Esophagus (tissue), 2 donors: ENCODE results near the gene HOXA13. TPM values are rescaled to one million over a fixed set of nuclear protein-coding genes. Genes with fewer than 3 reads are reported as not detected.

ENCODE experiments used
- H3K27ac ChIP-seq, 2 donors: one replicate each; pipeline ENCODE4 v1.5.1; 2013; ENCODE audit warnings: low read depth in 2 of 2, mild to moderate bottlenecking in 2 of 2, inconsistent platforms in 1 of 2, low read length in 1 of 2, moderate library complexity in 1 of 2
- H3K27me3 ChIP-seq, 2 donors: one replicate each; pipeline ENCODE4 v1.6.1; 2013; ENCODE audit warnings: low read length in 2 of 2, control low read depth in 1 of 2, mild to moderate bottlenecking in 1 of 2; ENCODE audit not compliant: insufficient read depth in 2 of 2, control insufficient read depth in 1 of 2
- H3K36me3 ChIP-seq, 2 donors: one replicate each; pipeline ENCODE4 v1.6.1; 2013; ENCODE audit warnings: low read length in 1 of 2; ENCODE audit not compliant: control insufficient read depth in 2 of 2, insufficient read depth in 2 of 2
- H3K4me1 ChIP-seq, 2 donors: one replicate each; pipeline ENCODE4 v1.6.1; 2013; ENCODE audit warnings: low read length in 1 of 2; ENCODE audit not compliant: control insufficient read depth in 2 of 2, insufficient read depth in 2 of 2
- H3K4me3 ChIP-seq, 2 donors: one replicate each; pipeline ENCODE4 v1.5.1; 2013; ENCODE audit warnings: low read length in 2 of 2, mild to moderate bottlenecking in 2 of 2, low read depth in 1 of 2, moderate library complexity in 1 of 2
- H3K9me3 ChIP-seq, 2 donors: one replicate each; pipeline ENCODE4 v1.6.1; 2013; ENCODE audit warnings: mild to moderate bottlenecking in 2 of 2, low read depth in 1 of 2, low read length in 1 of 2, moderate library complexity in 1 of 2; ENCODE audit not compliant: control insufficient read depth in 2 of 2, insufficient read depth in 1 of 2
- WGBS, 2 donors: extraction: QIAGEN DNeasy Blood & Tissue Kit; methylation state at CpG; one replicate each; pipeline ENCODE4 v1.1.7; 2013; 5-methylcytosine and 5-hydroxymethylcytosine counted together
- polyA plus RNA-seq, 2 donors: library from polyadenylated mRNA; stranded (reverse); fragments of 200-250 nt; gene quantifications; one replicate each; pipeline ENCODE4 v1.2.3, GENCODE V29; 2013
- donor health status: healthy with polysubstance abuse.
- donor health status: Bipolar disorder and iron deficiency.

The HOXA13 gene
- polyA plus RNA-seq, 2 donors, result not detected

DNA sequence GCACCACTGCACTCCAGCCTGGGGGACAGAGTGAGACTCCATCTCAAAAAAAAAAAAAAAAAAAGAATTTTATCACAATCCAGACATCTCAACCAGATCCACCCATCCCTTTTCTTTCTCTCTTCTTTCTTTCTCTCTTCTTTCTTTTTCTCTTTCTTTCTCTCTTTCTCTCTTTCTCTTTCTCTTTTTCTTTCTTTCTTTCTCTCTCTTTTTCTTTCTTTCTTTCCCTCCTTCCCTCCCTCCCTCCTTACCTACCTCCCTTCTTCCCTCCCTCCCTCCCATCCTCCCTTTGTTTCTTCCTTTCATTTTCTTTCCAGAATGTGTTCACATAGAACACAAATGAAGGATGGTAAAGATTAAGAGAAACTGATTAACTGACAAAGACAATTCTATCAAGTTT lies 18.1 kb upstream of the HOXA13 start:
- Histone ChIP-seq H3K27me3 (peaks cover 13 to 27% of the 10 kb centered on the region in 2 donors), H3K4me3 (no peak overlapping the region), H3K36me3 (no peaks in the 10 kb centered on the region), H3K4me1 (peaks cover 2 to 4% of the 10 kb centered on the region in 2 donors), H3K27ac (no peak overlapping the region), H3K9me3 (peaks cover 0 to 6% of the 10 kb centered on the region in 2 donors)

DNA sequence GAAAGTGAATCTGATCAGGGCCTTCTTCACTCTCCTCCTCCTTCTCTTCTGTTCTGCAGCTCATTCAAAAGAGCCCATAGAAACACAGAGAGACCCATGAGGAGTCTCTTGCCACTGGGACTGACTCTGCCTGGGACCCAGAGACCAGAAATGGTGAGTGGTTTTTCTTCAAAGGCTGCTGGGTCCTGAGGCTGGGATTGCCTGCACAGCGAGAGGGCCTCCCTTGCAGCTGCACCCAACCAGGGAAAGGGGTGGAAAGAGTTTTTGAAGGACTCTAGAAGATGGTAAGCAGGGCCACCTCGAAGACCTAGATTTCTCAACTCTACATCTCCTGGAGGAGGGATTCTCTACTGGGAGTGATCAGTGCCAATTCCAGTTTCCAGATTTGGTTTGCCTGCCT lies 15.5 kb upstream of the HOXA13 start:
- H3K27ac ChIP-seq, result no peak overlapping the region
- no peak overlapping the region for H3K4me3 ChIP-seq
- H3K27me3 ChIP-seq, result peaks cover 13 to 31% of the 10 kb centered on the region in 2 donors
- peaks cover 3 to 4% of the 10 kb centered on the region in 2 donors for H3K4me1 ChIP-seq
- H3K36me3 ChIP-seq, result no peaks in the 10 kb centered on the region
- peaks cover 0 to 6% of the 10 kb centered on the region in 2 donors for H3K9me3 ChIP-seq
- WGBS, 2 donors, result 81 to 85% methylated on average over 2 of the region's 2 CpGs

DNA sequence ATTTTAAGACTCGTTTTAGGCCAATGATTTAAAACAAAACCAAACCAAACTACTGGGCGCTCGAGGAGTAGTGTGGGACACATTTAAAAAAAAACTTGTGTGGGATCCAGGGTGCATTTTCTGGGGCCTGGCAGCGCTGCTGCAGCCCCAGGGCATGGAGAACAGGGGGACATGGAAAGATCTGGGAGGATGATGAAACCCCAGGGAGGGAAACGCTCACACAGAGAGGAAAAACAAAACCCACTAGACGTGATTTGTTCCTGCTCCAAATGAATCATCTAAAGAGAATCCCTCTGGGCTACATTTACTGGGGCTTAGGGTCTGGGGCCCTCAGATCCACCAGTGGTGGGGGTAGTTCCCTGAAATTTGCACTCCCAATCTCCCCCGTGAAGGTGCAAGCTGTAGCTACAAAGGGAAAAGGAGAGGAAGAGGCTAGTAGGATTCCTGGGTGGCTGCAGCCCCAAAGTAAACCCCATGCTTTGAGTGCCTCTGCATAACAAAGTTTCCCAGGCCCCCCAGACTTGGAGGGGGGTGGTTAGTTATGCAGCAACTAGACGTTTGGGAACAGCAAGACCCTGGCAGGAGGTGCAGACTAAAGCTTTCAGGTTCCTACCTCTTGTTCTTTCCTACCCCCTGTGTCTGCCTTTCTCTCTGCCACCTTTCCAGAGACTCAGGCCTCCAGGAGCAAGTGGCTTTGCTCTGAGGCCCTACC lies 14.5 kb upstream of the HOXA13 start:
- no peak overlapping the region for H3K27ac ChIP-seq

DNA sequence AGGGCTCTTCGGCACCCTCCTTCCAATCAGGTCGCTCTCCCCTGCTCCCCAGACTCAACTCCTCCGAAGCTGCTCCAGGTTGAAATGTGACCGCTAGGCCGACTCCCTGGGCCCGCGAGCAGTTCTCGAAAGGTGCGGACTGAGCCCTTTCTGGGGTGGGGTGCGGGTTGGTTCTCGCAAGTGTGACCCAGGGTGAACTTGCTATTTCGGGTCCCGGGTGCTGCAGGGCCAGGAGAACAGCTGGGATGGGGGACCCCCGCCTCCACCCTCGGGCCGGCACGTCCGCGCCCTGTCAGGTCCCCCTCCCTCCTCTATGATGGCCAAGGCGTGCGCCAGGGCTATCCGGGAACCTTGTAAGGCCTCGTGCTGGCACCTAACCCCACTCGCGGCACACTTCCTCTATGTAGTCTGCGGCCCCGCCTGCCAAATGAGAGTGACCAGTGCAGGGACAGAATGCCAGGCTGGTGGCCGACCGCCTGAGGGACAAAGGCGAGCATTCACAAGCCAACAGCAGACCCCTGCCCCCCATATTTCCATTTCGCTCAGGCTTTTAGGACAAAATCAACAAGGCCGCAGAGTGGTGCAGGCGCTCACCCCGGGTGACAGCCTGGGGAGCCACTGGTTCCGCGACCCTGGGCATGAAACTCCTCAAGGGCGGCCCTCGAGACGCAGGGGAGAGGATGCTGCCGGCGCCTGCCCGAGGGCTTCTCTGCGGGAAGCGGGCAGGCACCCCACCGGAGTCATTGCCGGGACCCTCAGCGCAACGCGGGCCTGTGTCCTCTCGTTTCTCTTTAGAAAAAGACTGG lies 13.7 kb upstream of the HOXA13 start:
- H3K27me3 ChIP-seq, result peaks cover 8 to 31% of the 10 kb centered on the region in 2 donors
- H3K27ac ChIP-seq, result no peak overlapping the region

More for the DNA sequence above, 14.5 kb upstream of the HOXA13 start:
- H3K4me3 ChIP-seq, result no peak overlapping the region
- H3K9me3 ChIP-seq, result peaks cover 0 to 3% of the 10 kb centered on the region in 2 donors
- peaks cover 2 to 4% of the 10 kb centered on the region in 2 donors for H3K4me1 ChIP-seq
- WGBS, 2 donors, result 62 to 69% methylated on average over 8 of the region's 8 CpGs
- H3K36me3 ChIP-seq, result no peaks in the 10 kb centered on the region
- H3K27me3 ChIP-seq, result peaks cover 3 to 25% of the 10 kb centered on the region in 2 donors

DNA sequence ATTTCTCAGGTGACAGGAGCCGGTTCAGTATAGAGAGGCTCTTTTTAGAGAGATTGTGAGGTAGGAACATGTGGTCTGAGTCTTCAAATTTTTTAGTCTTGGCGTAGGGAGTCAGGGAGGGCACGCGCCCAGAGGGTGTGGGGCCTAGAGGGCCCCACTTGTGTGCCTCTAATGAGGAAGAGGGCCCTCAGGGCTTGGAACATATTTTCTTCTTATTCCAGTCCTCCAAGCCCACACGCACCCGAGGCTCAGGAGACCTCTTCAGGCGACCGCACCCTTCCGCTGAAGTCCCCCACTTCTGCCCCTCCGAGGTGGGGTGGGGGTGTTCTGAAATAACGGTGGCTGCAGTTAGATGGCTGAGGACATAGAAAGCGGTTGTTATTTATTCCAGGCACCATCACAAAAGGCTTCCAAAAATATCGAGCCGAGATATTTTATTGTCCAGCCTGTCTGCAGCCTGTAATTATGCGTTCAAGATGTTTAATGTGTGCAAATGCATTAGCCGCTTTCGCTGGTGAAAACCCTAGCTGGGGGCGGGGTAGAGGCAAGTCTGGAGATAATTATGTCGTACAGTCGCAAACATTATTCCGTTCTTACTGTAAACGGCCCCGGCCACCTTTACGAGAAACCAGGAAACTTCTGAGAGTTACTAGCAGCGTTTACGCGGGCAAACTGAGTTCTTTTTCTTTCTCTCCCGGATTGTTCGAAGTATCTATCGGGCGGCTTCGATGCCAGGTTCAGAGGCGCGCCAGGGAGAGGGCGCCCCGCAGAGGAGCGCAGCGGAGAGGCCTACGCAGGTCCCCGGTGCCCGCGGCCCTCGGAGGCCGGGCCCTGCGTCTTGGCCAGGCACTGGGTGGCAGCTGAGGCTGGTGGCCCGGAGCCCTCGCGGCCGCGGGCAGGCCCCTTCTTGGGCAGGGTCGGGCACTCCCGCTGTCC lies 12.9 kb upstream of the HOXA13 start:
- H3K9me3 ChIP-seq, result no peaks in the 10 kb centered on the region
- WGBS, 2 donors, result 9 to 14% methylated on average over 49 to 52 of the region's 52 CpGs
- H3K27me3 ChIP-seq, result peaks cover 14 to 31% of the 10 kb centered on the region in 2 donors
- H3K27ac ChIP-seq, result no peak overlapping the region
- H3K4me3 ChIP-seq, result no peak overlapping the region
- H3K36me3 ChIP-seq, result no peaks in the 10 kb centered on the region
- H3K4me1 ChIP-seq, result peaks cover 2 to 4% of the 10 kb centered on the region in 2 donors

More for the DNA sequence above, 13.7 kb upstream of the HOXA13 start:
- Histone ChIP-seq H3K9me3 (no peaks in the 10 kb centered on the region), H3K4me3 (no peak overlapping the region), H3K36me3 (no peaks in the 10 kb centered on the region), H3K4me1 (peaks cover 2 to 4% of the 10 kb centered on the region in 2 donors)
- 46 to 53% methylated on average over 48 to 50 of the region's 50 CpGs for WGBS, 2 donors

DNA sequence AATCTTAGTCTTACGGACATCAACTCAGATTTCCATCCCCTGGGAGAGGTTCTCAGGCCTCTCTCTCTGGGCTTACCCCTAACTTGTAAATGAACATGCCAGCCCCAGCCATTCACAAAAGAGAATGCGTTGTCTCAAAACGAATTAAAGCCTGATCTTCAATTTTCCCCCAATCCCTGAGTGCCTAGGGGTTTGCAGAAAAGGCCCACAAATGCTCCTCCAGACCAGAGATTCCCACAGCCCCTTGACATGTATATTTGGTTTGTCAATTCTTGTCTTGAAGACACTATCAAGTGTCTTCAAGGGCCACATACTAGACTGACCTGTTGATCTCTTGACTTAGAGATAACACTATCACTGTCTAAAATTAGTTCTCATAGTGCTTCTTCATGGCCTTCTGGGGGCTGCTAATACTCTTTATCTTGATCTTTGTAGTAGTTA lies 11.9 kb upstream of the HOXA13 start:
- no peaks in the 10 kb centered on the region for H3K9me3 ChIP-seq
- peaks cover 14 to 31% of the 10 kb centered on the region in 2 donors for H3K27me3 ChIP-seq
- no peak overlapping the region for H3K27ac ChIP-seq
- H3K4me3 ChIP-seq, result no peak overlapping the region
- WGBS, 2 donors, result 37 to 43% methylated on average over 3 of the region's 3 CpGs
- peaks cover 2 to 4% of the 10 kb centered on the region in 2 donors for H3K4me1 ChIP-seq
- no peaks in the 10 kb centered on the region for H3K36me3 ChIP-seq

DNA sequence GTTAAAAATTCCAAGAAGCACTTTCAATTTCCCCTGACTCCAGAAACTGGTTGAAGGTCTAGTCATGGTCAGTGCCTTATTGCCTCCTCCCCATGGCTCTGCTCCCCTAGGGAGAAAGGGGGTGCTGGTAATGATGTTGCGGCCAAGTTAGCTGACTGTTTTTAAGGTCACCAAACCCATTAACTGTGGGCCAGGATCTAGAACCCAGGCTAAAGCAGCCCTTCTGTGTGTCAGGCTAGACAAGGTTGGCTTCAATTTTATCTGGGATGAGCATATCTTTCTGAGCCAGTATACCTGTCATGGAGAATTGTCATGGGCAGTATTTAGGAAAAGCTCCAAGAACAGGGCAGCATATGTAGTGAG lies 11.2 kb upstream of the HOXA13 start:
- Histone ChIP-seq H3K36me3 (no peaks in the 10 kb centered on the region), H3K4me3 (no peak overlapping the region), H3K27ac (no peak overlapping the region), H3K9me3 (no peaks in the 10 kb centered on the region), H3K4me1 (peaks cover 2 to 4% of the 10 kb centered on the region in 2 donors), H3K27me3 (peaks cover 14 to 31% of the 10 kb centered on the region in 2 donors)
- 83 to 85% methylated on average over 1 of the region's 1 CpG for whole genome bisulfite sequencing, 2 donors

DNA sequence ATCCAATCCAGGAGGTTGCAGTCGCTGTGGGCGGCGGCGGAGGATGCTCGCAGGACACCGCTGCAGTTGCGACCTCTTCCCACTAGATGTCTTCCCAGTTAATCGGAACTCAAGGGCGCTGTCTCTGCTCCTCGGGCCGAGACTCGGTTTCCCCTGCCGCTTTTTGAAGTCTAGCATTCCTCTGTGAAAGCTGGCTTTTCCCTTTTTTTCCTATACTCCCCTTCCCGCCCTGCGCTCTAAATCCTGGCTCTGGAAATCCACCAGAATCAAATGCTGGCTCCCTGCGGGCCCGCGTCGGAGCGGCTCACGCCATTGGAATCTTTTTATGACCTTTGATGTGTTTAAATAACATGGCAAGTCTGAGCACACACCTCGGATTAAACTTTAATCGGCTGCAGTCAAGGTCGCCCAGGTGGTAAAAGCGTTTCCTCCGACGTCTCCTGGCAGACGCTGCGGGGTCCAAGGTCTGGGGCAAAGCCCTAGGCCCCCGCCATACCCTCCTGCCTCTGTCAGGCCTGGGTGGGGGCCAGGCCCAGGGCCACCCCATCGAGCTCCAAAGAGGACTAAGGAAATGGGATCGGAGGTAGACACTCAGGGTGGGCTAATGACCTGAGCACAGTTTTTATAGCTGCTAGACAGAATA lies 10.7 kb upstream of the HOXA13 start:
- no peak overlapping the region for H3K27ac ChIP-seq
- H3K4me3 ChIP-seq, result peak overlapping the region in 1 of 2 donors; percentile 38
- WGBS, 2 donors, result 6 to 11% methylated on average over 31 to 32 of the region's 32 CpGs
- peaks cover 14 to 33% of the 10 kb centered on the region in 2 donors for H3K27me3 ChIP-seq
- H3K4me1 ChIP-seq, result peaks cover 2 to 4% of the 10 kb centered on the region in 2 donors
- H3K9me3 ChIP-seq, result no peaks in the 10 kb centered on the region
- no peaks in the 10 kb centered on the region for H3K36me3 ChIP-seq
